Stimulated activated CD8-positive, alpha-beta memory T cell treated with anti-CD3 and anti-CD28 coated beads, Interleukin-12 subunit alpha, Interleukin-12 subunit beta, amount 100 ng/mL, for 24 hours (primary cell): Measurements from ENCODE around the gene PHACTR1.
"Not testable (repeated sequence)": the region's sequence is repeated elsewhere in the genome, so short reads cannot be mapped to it uniquely, and the experiment has no call there.

Experiments used
- DNase-seq: peaks from one replicate; pipeline ENCODE4 v3.0.0-alpha.2; 2020; ENCODE audit errors: extremely low read depth

The PHACTR1 gene

GRCh38 chr6:13156381-13156780 is 439.8 kb downstream of the PHACTR1 start:
- no peak for DNase-seq

GRCh38 chr6:13157293-13157692 is 440.7 kb downstream of the PHACTR1 start:
- DNase-seq, result no peak

- DNase-seq, result no peak
These were observed 442.7 kb downstream of the PHACTR1 start for GRCh38 chr6:13159300-13159699.

DNA sequence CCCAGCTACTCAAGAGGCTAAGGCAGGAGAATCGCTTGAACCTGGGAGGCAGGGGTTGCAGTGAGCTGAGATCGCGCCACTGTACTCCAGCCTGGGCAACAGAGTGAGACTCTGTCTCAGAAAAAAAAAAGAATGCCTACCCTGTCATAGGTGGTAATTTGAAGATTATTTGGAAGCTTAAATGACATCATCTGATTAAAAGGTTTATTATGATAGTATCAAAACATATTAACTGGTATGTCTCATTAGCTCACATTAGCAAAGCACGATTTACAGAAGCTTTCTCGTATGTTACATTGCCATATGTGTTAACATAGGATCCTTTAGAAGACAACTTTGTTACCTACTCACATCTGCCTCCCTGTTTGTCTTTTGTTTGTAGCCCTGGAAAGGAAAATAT is 443.3 kb downstream of the PHACTR1 start:
- not testable (repeated sequence) for DNase-seq

GRCh38 chr6:13163161-13163944 is 446.8 kb downstream of the PHACTR1 start:
- DNase-seq, result no peak

GRCh38 chr6:13164291-13164690 is 447.7 kb downstream of the PHACTR1 start:
- DNase-seq, result no peak

- no peak for DNase-seq
These were observed 449.1 kb downstream of the PHACTR1 start for GRCh38 chr6:13165502-13166172.

GRCh38 chr6:13166269-13166668 is 449.7 kb downstream of the PHACTR1 start:
- no peak for DNase-seq

- no peak for DNase-seq
These were observed 450.3 kb downstream of the PHACTR1 start for GRCh38 chr6:13166916-13167315.

DNA sequence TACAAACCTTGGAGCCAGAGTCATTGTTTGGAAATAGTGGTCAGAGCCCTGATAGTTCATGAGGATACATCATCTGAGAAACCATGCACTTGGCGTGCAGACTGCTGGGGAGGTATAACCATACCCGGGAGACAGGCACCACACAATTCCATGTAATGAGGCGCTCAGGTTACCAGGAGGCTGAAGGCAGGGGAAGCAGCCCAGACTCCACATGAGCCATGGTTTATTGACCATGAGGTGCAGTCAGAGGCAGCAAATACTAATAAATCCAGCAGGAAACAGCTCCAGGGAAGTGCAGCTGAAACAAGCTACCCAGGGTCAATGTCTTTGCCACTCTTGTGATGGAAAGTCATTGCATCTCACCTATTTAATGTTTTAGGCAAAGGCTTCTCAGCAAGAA is 455.7 kb downstream of the PHACTR1 start:
- no peak for DNase-seq

DNA sequence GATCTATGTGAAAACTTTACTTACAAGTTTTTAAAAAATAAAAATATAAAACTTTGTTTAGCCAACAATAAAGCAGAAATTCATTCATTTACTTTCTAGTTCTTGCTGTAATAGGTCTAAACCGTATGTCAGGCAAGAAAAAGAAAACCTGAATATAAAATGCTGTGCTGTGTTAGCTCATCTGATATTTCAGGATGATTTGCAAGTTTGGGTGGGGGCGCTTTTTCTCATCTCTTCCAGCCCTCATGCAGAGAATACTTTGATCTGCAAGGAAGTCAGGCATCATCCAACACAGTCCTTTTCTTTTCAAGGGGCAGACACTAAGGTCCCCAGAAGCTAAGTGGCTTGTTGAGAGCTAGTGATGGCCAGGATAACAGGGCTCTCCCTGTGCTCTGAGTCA is 458.5 kb downstream of the PHACTR1 start:
- no peak for DNase-seq

DNA sequence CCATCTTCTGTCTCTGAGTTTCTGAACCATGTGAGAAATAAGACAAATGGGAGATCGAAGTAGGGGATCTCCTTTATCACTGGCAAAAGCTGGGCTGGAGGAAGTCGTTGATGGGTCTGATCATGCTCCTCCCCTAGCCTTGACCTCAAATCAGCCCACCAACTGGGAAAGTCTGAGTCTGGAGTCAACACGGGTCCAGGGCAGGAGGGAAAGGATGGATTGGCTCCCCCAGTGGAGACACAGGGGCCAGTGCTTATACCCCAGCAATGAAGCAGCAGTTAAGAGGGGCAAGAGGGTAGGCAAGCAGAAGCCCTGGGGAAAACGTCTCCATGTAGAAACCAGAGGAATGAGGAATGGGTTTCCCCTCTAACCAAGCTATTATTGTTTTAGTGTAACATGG is 459.2 kb downstream of the PHACTR1 start:
- no peak for DNase-seq

DNA sequence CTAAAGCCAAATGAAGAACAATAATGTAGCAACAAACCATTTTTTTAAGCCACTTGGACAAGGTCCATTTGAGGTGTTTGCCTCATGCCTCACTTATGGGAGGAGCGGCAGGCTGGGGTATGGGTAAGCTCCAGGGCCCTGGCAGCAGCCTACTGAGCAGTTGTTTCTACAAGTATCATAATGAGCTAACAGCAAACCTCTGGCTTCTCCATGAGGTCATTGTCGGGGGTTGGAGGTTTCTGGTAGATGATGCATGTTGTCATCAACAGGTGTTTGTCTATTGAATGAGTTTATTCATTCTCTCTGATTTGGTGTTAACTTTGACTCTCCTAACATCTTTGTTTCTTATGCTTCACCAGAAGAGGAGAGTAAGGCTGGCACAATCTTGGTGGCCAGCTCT is 461.1 kb downstream of the PHACTR1 start:
- DNase-seq, result no peak

DNA sequence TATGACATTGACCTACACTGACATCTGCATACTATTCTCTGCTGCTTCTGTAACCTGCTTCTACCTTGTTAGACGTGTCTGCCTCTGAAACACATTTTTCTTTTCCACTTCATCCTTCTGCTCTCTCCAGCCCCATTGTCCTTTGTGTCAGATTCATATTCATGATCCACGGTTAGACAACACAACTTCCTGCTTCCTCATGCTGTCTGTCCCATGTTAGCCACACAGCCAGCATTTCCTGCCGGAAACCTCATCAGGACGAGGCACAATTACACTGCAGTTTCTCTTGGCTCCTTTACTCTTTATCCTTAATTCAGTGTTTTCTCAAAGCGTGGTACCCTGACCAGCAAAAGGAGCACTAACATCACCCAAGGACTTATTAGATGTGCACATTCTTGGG is 461.5 kb downstream of the PHACTR1 start:
- no peak for DNase-seq

- DNase-seq, result no peak
These were observed 464.0 kb downstream of the PHACTR1 start for GRCh38 chr6:13180538-13180937.

- DNase-seq, result no peak
These were observed 464.8 kb downstream of the PHACTR1 start for GRCh38 chr6:13181393-13181792.

DNA sequence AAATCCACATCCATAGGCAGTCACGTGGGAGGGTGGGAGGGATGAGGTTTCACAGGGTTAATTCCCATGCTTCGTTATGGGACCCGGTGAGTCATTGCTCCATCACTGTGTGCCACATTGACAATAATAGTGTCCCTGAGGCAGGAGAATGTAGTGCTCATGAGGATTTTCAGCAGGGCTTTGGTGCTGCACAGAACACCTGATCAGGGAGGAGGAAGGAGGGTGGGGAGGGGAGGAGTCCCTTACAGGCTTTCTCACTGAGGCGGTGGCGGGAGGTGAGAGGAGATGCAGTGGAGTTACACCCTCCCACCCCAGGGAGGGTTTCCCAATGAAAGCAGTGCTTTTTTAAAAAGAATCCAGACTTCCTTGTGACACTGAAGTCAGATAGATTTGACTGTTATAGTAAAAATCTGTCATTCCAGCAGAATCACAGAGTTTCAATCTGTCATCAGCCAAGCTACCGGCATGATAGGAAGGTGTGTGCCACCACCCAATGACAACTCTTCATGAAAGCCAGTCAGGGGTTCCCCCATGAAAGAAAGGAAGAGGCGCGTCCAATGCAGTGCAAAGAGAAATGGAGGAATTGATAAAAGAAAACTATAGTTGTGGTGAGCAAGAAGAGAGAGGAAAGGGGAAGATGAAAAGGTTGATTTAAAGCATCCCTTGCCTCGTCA is 467.0 kb downstream of the PHACTR1 start:
- DNase-seq, result no peak

DNA sequence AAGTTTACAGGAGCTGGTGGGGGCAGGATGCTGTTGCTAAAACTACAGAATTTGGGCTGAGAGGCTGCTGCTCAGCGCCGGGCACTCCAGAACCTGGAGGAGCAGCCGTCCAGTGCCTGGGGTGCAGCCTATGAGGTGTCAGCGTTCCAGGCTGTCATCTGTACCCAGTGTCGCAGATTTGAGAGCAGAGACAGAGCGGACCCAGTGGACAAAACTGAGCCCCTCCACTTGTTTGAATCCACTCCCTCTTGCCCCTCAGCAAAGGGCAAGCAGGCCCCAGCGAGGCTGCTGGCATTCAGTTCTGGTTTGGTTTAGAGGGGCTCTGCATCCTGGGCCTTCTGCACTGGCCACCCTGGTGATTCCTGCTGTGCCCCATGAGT is 467.5 kb downstream of the PHACTR1 start:
- no peak for DNase-seq

- DNase-seq, result no peak
These were observed 468.0 kb downstream of the PHACTR1 start for GRCh38 chr6:13184547-13184946.

- no peak for DNase-seq
These were observed 470.3 kb downstream of the PHACTR1 start for GRCh38 chr6:13186861-13187260.

- DNase-seq, result no peak
These were observed 471.1 kb downstream of the PHACTR1 start for GRCh38 chr6:13187692-13188091.

DNA sequence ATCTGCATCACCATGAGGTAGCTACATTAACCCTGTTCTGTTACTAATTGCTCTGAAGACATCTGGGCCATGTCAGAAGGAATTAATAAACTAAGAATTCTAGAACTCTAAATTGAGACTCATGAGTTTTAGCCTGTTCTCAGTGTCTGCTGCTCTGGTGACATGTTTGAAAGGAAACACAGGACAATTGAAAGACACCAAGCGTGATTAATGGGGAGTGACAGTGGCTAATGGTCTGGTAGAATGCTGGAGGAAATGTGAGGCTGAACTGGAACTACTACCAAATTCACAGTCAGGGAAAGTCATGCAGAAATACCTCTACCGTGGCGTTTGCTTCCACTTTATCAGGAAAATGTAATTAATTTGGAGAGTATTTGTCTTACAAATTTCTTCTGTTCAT is 471.7 kb downstream of the PHACTR1 start:
- DNase-seq, result no peak

DNA sequence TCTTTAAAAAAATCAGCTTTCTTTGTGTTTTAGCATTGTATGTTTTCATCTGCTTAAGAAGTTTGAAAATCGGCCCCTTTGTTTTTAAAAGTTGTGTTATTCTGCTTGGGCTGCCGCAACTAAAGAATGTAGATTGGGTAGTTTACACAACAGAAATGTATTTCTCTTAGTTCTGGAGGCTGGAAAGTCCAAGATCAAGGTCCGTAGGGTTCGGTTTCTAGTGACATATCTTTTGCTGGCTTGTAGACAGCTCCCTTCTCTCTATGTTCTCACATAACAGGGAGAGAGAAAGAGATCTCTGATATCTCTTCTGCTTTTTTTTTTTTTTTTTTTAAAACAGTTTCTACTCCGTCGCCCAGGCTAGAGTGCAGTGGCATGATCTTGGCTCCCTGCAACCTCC is 473.1 kb downstream of the PHACTR1 start:
- DNase-seq, result no peak
